MM.1S (cell line): ENCODE results near the gene CBARP.

Experiments
- DNase-seq: peaks from one replicate; pipeline ENCODE4 v3.0.0-alpha.2; 2015
- H2AFZ ChIP-seq: fragments of 300-600 bp; sonication (generic); 2 replicates; pipeline ENCODE4 v1.6.0; 2016; ENCODE audit warnings: antibody characterized with exemption, low read length
- H3F3A ChIP-seq: fragments of 300-600 bp; sonication (generic); 2 replicates; pipeline ENCODE4 v1.6.1; 2016; ENCODE audit warnings: mild to moderate bottlenecking, antibody characterized with exemption, low read length, moderate library complexity, mixed read lengths; ENCODE audit not compliant: insufficient read depth
- H3K27ac ChIP-seq: fragments of 300-600 bp; sonication (generic); 2 replicates; pipeline ENCODE4 v1.5.1; 2016; ENCODE audit warnings: mild to moderate bottlenecking, low read length
- H3K27me3 ChIP-seq: fragments of 300-600 bp; sonication (generic); replicated peaks from 2 replicates; pipeline ENCODE4 v1.6.0; 2016; ENCODE audit warnings: low read length; ENCODE audit not compliant: insufficient read depth
- H3K36me3 ChIP-seq: fragments of 300-600 bp; sonication (generic); replicated peaks from 2 replicates; pipeline ENCODE4 v1.6.1; 2016; ENCODE audit warnings: mild to moderate bottlenecking, low read length, mixed read lengths; ENCODE audit not compliant: insufficient read depth
- H3K4me1 ChIP-seq: fragments of 300-600 bp; sonication (generic); 2 replicates; pipeline ENCODE4 v1.6.1; 2016; ENCODE audit warnings: low read length, mixed read lengths
- H3K4me2 ChIP-seq: fragments of 300-600 bp; sonication (generic); 2 replicates; pipeline ENCODE4 v1.6.0; 2016; ENCODE audit warnings: low read depth, low read length
- H3K4me3 ChIP-seq: fragments of 300-600 bp; sonication (generic); 2 replicates; pipeline ENCODE4 v1.5.1; 2016; ENCODE audit warnings: low read length, mixed read lengths
- H3K79me2 ChIP-seq: fragments of 300-600 bp; sonication (generic); 2 replicates; pipeline ENCODE4 v1.6.1; 2016; ENCODE audit warnings: mixed run types, low read length, mixed read lengths
- H3K9ac ChIP-seq: fragments of 300-600 bp; sonication (generic); 2 replicates; pipeline ENCODE4 v1.6.1; 2016; ENCODE audit warnings: low read length, mixed read lengths
- H3K9me2 ChIP-seq: fragments of 300-600 bp; sonication (generic); replicated peaks from 2 replicates; pipeline ENCODE4 v1.6.1; 2016; ENCODE audit warnings: mild to moderate bottlenecking, low read length, mixed read lengths; ENCODE audit not compliant: insufficient read depth
- H3K9me3 ChIP-seq: fragments of 300-600 bp; sonication (generic); replicated peaks from 2 replicates; pipeline ENCODE4 v1.6.1; 2016; ENCODE audit warnings: mild to moderate bottlenecking, low read length, mixed read lengths; ENCODE audit not compliant: insufficient read depth
- H4K20me1 ChIP-seq: fragments of 300-600 bp; sonication (generic); 2 replicates; pipeline ENCODE4 v1.6.1; 2016; ENCODE audit warnings: mild to moderate bottlenecking, low read length, moderate library complexity, mixed read lengths; ENCODE audit not compliant: insufficient read depth
- EZH2 ChIP-seq: fragments of 300-600 bp; sonication (generic); optimal IDR thresholded peaks from 2 replicates; pipeline ENCODE3; 2017; ENCODE audit warnings: low read depth, mild to moderate bottlenecking, antibody characterized with exemption, low read length, mixed read lengths
- EZH2phosphoT487 ChIP-seq: fragments of 300-600 bp; sonication (generic); IDR thresholded peaks from 2 replicates; pipeline ENCODE4 v1.6.1; 2018; ENCODE audit warnings: antibody characterized with exemption, low read length
- TF ChIP-seq, protein P1 (sequence below): fragments of 300-600 bp; sonication (generic); IDR thresholded peaks from 2 replicates; pipeline ENCODE4 v1.5.1; 2016; ENCODE audit warnings: antibody characterized with exemption, low read length, mixed read lengths

CBARP gene

DNA sequence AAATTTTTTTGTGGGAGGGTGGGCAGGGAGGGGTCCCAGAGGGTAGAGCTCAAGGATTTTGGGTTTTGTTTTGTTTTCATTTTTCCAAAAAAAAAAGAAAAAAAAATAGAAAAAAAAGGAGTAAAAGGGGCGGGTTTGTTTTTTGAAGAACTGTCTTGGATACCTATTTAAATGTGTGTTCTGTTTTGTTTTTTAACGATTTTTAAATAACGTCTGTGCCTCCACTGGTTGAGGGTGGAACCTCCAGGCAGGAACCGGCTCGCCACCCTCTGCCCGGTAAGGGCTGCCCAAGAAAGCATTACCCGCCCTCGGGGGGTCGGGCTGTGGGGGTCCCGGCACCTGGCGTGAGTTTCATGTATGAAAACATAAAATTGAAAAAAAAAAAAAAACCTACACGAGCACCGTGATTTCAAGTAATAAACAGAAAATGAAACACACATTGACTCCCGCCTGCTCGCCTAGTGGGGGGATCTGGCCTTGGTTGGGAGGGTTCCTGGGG, 21.0 kb upstream of the CBARP start:
- Histone ChIP-seq H3K4me1 (peaks cover 23% of the 10 kb centered on the region), H3K27me3 (no peaks in the 10 kb centered on the region), H3K4me2 (peak overlapping the region; percentile 98), H3F3A (peaks cover 23% of the 10 kb centered on the region), H3K9me3 (no peaks in the 10 kb centered on the region), H3K9ac (peak overlapping the region; percentile 81), H4K20me1 (no peaks in the 10 kb centered on the region), H2AFZ (peak overlapping the region; percentile 24), H3K4me3 (peak overlapping the region; percentile 75), H3K79me2 (peaks cover 25% of the 10 kb centered on the region), H3K9me2 (no peaks in the 10 kb centered on the region), H3K27ac (peak overlapping the region; percentile 82), H3K36me3 (peaks cover 12% of the 10 kb centered on the region; the same call in 1 of the 2 replicates)
- DNase-seq: no peak
- TF ChIP-seq, protein P1, sequence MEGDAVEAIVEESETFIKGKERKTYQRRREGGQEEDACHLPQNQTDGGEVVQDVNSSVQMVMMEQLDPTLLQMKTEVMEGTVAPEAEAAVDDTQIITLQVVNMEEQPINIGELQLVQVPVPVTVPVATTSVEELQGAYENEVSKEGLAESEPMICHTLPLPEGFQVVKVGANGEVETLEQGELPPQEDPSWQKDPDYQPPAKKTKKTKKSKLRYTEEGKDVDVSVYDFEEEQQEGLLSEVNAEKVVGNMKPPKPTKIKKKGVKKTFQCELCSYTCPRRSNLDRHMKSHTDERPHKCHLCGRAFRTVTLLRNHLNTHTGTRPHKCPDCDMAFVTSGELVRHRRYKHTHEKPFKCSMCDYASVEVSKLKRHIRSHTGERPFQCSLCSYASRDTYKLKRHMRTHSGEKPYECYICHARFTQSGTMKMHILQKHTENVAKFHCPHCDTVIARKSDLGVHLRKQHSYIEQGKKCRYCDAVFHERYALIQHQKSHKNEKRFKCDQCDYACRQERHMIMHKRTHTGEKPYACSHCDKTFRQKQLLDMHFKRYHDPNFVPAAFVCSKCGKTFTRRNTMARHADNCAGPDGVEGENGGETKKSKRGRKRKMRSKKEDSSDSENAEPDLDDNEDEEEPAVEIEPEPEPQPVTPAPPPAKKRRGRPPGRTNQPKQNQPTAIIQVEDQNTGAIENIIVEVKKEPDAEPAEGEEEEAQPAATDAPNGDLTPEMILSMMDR: no peak; the same call in 1 of the 2 replicates
- TF ChIP-seq EZH2 (no peak), EZH2phosphoT487 (no peak)

DNA sequence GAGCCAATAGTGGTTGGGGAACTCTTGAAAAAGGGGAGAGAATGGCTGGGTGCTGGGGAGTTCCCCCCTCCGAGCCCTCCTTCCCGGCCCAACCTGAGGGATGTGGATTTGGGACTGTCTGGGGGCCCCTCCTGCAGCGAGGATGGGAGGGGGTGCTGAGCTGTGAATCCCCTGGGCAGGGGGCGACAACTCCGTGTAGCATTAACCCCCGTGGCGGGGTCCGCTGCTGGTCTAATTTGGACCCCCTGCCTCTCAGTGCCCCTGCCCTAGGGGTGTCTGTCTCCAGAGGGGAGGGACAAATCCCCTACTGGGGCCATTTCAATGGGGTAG, 20.3 kb upstream of the CBARP start:
- Histone ChIP-seq H4K20me1 (no peaks in the 10 kb centered on the region), H3K36me3 (peaks cover 12% of the 10 kb centered on the region; the same call in 1 of the 2 replicates), H3K79me2 (peaks cover 29% of the 10 kb centered on the region), H3K4me1 (peaks cover 23% of the 10 kb centered on the region), H3K9me2 (no peaks in the 10 kb centered on the region), H3K9ac (no peak overlapping the region; the same call in 1 of the 2 replicates), H3K27me3 (no peaks in the 10 kb centered on the region), H2AFZ (no peak overlapping the region), H3K4me2 (peak overlapping the region; percentile 98; the same call in 1 of the 2 replicates), H3K27ac (0 out of 2 replicates have a peak overlapping the region, but pooled peaks have one; percentile 4), H3K4me3 (no peak overlapping the region), H3K9me3 (no peaks in the 10 kb centered on the region), H3F3A (peaks cover 23% of the 10 kb centered on the region)
- no peak for DNase-seq
- TF ChIP-seq EZH2 (no peak), EZH2phosphoT487 (no peak)
- TF ChIP-seq, protein P1: no peak

DNA sequence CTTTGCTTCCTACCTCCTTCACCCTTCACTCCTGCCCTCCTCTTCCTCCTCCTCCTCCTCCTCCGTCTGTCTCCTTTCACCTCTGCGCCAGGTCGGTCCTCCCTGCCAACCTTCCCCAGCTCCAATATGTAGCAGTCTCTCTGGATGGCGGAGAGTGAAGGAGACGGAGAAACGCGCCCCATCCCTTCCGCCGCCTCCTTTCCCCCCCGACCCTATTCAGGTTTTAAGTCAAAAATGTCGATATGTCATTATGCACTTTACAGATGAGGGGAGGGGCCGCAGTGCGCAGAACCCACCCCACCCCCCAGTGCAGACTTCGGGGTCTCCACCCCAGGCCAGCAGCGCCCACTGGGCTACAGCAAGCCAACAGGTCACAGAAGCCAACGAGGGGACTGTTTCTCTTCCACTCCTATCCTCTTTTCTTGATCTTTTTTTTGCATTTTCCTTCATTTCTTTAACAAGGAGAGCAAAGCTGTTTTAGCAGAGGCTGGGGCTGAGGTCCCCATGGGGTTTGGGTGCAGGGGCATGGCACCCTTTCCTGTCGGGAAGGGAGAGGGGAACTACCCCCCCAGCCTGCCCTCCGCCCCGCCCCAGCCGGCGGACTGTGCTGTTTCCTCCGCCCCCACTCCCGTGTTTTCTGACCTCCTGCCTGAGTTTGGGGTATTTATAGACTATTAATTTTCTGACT, 19.8 kb upstream of the CBARP start:
- no peak overlapping the region for H3K4me3 ChIP-seq
- H3K79me2 ChIP-seq: peaks cover 31% of the 10 kb centered on the region
- no peaks in the 10 kb centered on the region for H3K9me2 ChIP-seq
- peaks cover 23% of the 10 kb centered on the region for H3K4me1 ChIP-seq
- TF ChIP-seq, protein P1: no peak
- TF ChIP-seq EZH2 (no peak), EZH2phosphoT487 (no peak)
- peaks cover 12% of the 10 kb centered on the region; the same call in 1 of the 2 replicates for H3K36me3 ChIP-seq
- H2AFZ ChIP-seq: no peak overlapping the region
- no peak overlapping the region for H3K27ac ChIP-seq
- DNase-seq: no peak
- no peaks in the 10 kb centered on the region for H3K27me3 ChIP-seq
- no peaks in the 10 kb centered on the region for H4K20me1 ChIP-seq
- H3K9ac ChIP-seq: no peak overlapping the region
- peaks cover 23% of the 10 kb centered on the region for H3F3A ChIP-seq
- H3K4me2 ChIP-seq: no peak overlapping the region
- H3K9me3 ChIP-seq: no peaks in the 10 kb centered on the region
